ENCODE data around the gene ZSCAN16.

ZSCAN16 gene

GRCh38 chr6:28154357-28154756 lies 29.9 kb downstream of the ZSCAN16 start:
- peaks cover 76% of the 10 kb centered on the region for H3K36me3 ChIP-seq (ENCODE audit: control insufficient read depth, low read depth, low read length)
- H3K9ac ChIP-seq (ENCODE audit: low read length), result no peak overlapping the region
- no peak overlapping the region for H3K27ac ChIP-seq (ENCODE audit: low read length)
- H3K4me3 ChIP-seq (ENCODE audit: low read length), result no peak overlapping the region
- H3K4me1 ChIP-seq (ENCODE audit: control insufficient read depth, low read depth, low read length), result no peaks in the 10 kb centered on the region
- no peaks in the 10 kb centered on the region for H3K27me3 ChIP-seq (ENCODE audit: control insufficient read depth, insufficient read depth, low read length)
- no peaks in the 10 kb centered on the region for H3K9me3 ChIP-seq (ENCODE audit: control insufficient read depth, low read depth, low read length)

DNA sequence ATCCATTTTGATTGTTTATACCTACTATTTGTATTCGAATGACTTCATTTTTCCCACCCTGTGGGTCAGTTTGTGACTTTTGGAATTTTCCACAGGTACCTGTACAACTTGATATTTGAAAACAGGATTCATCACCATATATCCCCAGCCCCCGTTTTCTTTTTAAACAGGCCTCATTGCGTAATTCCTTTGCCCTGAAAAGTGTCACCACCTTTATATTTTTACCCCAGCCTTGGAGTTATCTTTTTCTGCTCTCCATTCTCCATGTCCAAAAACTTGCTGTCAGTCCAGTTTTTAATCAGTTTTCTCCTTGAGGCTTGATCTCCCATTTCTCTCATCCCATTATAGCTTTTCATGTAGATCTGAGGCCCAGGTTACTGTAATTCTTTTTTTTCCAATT lies 33.9 kb downstream of the ZSCAN16 start:
- Histone ChIP-seq H3K36me3 (ENCODE audit: control insufficient read depth, low read depth, low read length) (peaks cover 41% of the 10 kb centered on the region), H3K4me1 (ENCODE audit: control insufficient read depth, low read depth, low read length) (no peaks in the 10 kb centered on the region), H3K9ac (ENCODE audit: low read length) (no peak overlapping the region), H3K27me3 (ENCODE audit: control insufficient read depth, insufficient read depth, low read length) (peaks cover 13% of the 10 kb centered on the region), H3K9me3 (ENCODE audit: control insufficient read depth, low read depth, low read length) (no peaks in the 10 kb centered on the region), H3K4me3 (ENCODE audit: low read length) (no peak overlapping the region), H3K27ac (ENCODE audit: low read length) (no peak overlapping the region)

DNA sequence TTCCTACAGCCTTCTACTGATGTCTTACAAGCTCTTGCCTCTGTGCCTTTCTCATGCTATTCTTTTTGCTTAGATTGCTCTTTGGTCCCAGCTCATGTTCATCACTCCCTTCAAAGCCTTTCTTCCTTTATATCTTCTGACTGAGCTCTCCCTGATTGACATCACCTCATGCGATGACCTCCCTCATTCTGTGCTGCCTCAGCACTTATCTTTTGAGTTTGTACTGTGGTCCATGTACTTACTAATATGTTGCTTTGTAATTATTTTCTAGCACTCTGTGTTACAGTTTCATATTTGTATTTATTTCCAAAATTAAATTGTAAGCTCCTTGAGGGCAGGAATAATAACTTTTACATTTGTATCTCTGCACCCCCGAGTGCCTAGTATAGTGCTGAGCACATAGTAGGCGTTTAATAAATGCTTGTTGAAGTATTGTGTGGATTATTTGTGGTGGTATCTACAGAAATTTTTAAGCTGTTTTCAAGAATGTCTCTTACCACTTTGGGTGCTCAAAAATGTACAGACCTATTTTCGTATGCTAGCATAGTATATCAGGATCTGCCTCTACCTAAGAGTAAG lies 34.7 kb downstream of the ZSCAN16 start:
- H3K9ac ChIP-seq (ENCODE audit: low read length), result no peak overlapping the region
- H3K36me3 ChIP-seq (ENCODE audit: control insufficient read depth, low read depth, low read length), result peaks cover 33% of the 10 kb centered on the region
- H3K4me3 ChIP-seq (ENCODE audit: low read length), result no peak overlapping the region
- peaks cover 19% of the 10 kb centered on the region for H3K27me3 ChIP-seq (ENCODE audit: control insufficient read depth, insufficient read depth, low read length)
- no peaks in the 10 kb centered on the region for H3K4me1 ChIP-seq (ENCODE audit: control insufficient read depth, low read depth, low read length)
- H3K9me3 ChIP-seq (ENCODE audit: control insufficient read depth, low read depth, low read length), result no peaks in the 10 kb centered on the region
- no peak overlapping the region for H3K27ac ChIP-seq (ENCODE audit: low read length)

- Histone ChIP-seq H3K4me1 (ENCODE audit: control insufficient read depth, low read depth, low read length) (no peaks in the 10 kb centered on the region), H3K36me3 (ENCODE audit: control insufficient read depth, low read depth, low read length) (peaks cover 22% of the 10 kb centered on the region), H3K9ac (ENCODE audit: low read length) (no peak overlapping the region), H3K4me3 (ENCODE audit: low read length) (no peak overlapping the region), H3K27me3 (ENCODE audit: control insufficient read depth, insufficient read depth, low read length) (peaks cover 30% of the 10 kb centered on the region), H3K9me3 (ENCODE audit: control insufficient read depth, low read depth, low read length) (no peaks in the 10 kb centered on the region), H3K27ac (ENCODE audit: low read length) (no peak overlapping the region)
These were observed 35.8 kb downstream of the ZSCAN16 start for GRCh38 chr6:28160233-28160632.

DNA sequence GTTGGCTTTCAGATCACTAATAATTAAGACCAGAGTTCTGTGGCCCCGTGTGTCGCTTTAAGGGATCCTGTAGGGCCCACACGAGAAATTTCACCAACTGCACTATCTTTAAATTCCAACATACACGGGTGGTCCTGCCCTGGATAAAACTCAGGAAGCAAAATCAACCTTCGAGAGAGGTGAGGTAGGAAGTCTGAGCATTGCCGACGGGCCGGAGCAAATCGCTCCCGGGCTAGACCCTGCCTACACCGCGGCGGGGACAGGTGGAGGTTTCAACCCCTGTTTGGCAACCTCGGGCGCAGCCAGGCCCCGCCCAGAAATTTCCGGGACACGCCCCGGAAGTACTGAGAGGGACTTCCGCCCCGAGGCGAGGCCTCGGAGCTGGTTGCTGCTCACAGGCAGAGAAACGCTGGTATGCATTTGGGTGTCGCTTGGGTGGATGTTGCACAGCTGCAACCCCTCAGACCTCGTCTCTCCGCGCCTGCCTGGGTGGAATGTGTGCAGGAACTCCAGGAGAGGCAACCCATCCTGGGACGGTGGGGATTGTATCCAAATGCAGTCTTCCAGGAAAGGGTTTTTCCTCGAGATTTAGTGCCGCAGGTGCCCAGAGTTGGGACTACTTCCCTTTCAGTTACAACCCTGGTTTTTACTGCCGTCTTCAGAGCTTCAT lies 37.1 kb downstream of the ZSCAN16 start:
- Histone ChIP-seq H3K27ac (ENCODE audit: low read length) (no peak overlapping the region), H3K9ac (ENCODE audit: low read length) (peak overlapping the region; percentile 25), H3K4me1 (ENCODE audit: control insufficient read depth, low read depth, low read length) (no peaks in the 10 kb centered on the region), H3K4me3 (ENCODE audit: low read length) (peak overlapping the region; percentile 59), H3K27me3 (ENCODE audit: control insufficient read depth, insufficient read depth, low read length) (peaks cover 35% of the 10 kb centered on the region), H3K36me3 (ENCODE audit: control insufficient read depth, low read depth, low read length) (peaks cover 9% of the 10 kb centered on the region), H3K9me3 (ENCODE audit: control insufficient read depth, low read depth, low read length) (no peaks in the 10 kb centered on the region)

GRCh38 chr6:28165563-28165962 lies 41.2 kb downstream of the ZSCAN16 start:
- no peaks in the 10 kb centered on the region for H3K4me1 ChIP-seq (ENCODE audit: control insufficient read depth, low read depth, low read length)
- H3K36me3 ChIP-seq (ENCODE audit: control insufficient read depth, low read depth, low read length), result no peaks in the 10 kb centered on the region
- H3K27me3 ChIP-seq (ENCODE audit: control insufficient read depth, insufficient read depth, low read length), result peaks cover 44% of the 10 kb centered on the region
- H3K4me3 ChIP-seq (ENCODE audit: low read length), result no peak overlapping the region
- no peaks in the 10 kb centered on the region for H3K9me3 ChIP-seq (ENCODE audit: control insufficient read depth, low read depth, low read length)
- no peak overlapping the region for H3K27ac ChIP-seq (ENCODE audit: low read length)
- H3K9ac ChIP-seq (ENCODE audit: low read length), result no peak overlapping the region

DNA sequence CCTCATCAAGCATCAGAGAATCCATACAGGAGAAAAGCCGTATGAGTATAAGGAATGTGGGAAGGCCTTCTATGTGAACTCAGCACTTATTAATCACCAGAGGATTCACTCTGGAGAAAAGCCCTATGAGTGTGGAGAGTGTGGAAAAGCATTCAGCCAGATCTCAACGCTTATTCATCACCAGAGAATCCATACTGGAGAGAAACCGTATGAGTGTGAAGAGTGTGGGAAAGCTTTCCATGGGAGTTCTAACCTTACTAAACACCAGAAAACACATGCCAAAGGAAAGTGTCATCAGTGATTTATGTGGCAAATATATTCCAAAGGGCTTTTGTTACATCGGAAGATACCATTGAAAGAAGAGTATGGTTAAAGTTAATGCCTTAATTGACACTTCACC lies 42.7 kb downstream of the ZSCAN16 start:
- Histone ChIP-seq H3K27ac (ENCODE audit: low read length) (no peak overlapping the region), H3K4me1 (ENCODE audit: control insufficient read depth, low read depth, low read length) (no peaks in the 10 kb centered on the region), H3K9me3 (ENCODE audit: control insufficient read depth, low read depth, low read length) (no peaks in the 10 kb centered on the region), H3K36me3 (ENCODE audit: control insufficient read depth, low read depth, low read length) (no peaks in the 10 kb centered on the region), H3K4me3 (ENCODE audit: low read length) (no peak overlapping the region), H3K27me3 (ENCODE audit: control insufficient read depth, insufficient read depth, low read length) (peaks cover 43% of the 10 kb centered on the region), H3K9ac (ENCODE audit: low read length) (no peak overlapping the region)

GRCh38 chr6:28167926-28168325 lies 43.5 kb downstream of the ZSCAN16 start:
- Histone ChIP-seq H3K9me3 (ENCODE audit: control insufficient read depth, low read depth, low read length) (no peaks in the 10 kb centered on the region), H3K9ac (ENCODE audit: low read length) (no peak overlapping the region), H3K27ac (ENCODE audit: low read length) (no peak overlapping the region), H3K4me1 (ENCODE audit: control insufficient read depth, low read depth, low read length) (no peaks in the 10 kb centered on the region), H3K27me3 (ENCODE audit: control insufficient read depth, insufficient read depth, low read length) (peaks cover 35% of the 10 kb centered on the region), H3K4me3 (ENCODE audit: low read length) (no peak overlapping the region), H3K36me3 (ENCODE audit: control insufficient read depth, low read depth, low read length) (no peaks in the 10 kb centered on the region)

DNA sequence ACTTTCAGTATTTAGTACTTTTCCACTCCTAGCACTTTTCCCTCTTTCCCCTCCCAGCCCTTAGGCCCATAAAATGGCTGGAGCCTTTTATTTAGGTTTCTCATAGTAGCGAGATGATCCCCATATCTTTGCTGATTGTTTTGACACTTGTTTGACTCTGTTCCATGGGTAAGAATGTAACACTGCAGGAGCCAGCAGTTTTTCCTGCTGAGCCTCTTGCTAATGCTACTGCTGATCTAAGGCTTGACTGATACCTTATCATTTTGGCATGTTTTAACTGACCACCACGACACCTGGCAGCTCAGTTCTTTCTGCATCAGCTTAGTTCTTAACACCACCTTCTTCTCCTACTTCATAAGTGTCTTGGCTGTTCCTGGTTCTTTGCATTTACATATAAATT lies 46.9 kb downstream of the ZSCAN16 start:
- Histone ChIP-seq H3K4me3 (ENCODE audit: low read length) (no peak overlapping the region), H3K9ac (ENCODE audit: low read length) (no peak overlapping the region)

DNA sequence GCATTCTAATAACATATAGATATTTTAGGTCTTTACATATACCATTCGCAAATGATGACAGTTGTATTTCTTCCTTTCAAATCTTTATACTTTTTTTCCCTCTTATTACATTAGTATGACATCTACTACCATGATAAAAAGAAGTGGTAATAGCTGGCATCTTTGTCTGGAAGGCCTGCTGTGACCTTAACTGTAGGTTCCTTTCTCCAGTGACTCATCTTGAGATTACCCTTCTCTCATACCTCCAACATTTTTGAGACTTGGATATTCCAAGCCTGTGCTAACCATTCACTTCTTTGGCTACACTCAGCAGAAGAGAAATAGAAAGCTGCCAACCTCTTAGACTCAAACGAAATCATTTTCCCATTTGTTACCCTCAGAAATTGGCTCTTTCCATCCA lies 47.6 kb downstream of the ZSCAN16 start:
- Histone ChIP-seq H3K4me3 (ENCODE audit: low read length) (no peak overlapping the region), H3K27ac (ENCODE audit: low read length) (no peak overlapping the region), H3K9me3 (ENCODE audit: control insufficient read depth, low read depth, low read length) (no peaks in the 10 kb centered on the region), H3K27me3 (ENCODE audit: control insufficient read depth, insufficient read depth, low read length) (peaks cover 17% of the 10 kb centered on the region), H3K4me1 (ENCODE audit: control insufficient read depth, low read depth, low read length) (no peaks in the 10 kb centered on the region), H3K36me3 (ENCODE audit: control insufficient read depth, low read depth, low read length) (no peaks in the 10 kb centered on the region), H3K9ac (ENCODE audit: low read length) (no peak overlapping the region)

More for the DNA sequence above, 46.9 kb downstream of the ZSCAN16 start:
- no peaks in the 10 kb centered on the region for H3K9me3 ChIP-seq (ENCODE audit: control insufficient read depth, low read depth, low read length)
- no peaks in the 10 kb centered on the region for H3K36me3 ChIP-seq (ENCODE audit: control insufficient read depth, low read depth, low read length)
- no peaks in the 10 kb centered on the region for H3K4me1 ChIP-seq (ENCODE audit: control insufficient read depth, low read depth, low read length)
- H3K27me3 ChIP-seq (ENCODE audit: control insufficient read depth, insufficient read depth, low read length), result peaks cover 17% of the 10 kb centered on the region
- no peak overlapping the region for H3K27ac ChIP-seq (ENCODE audit: low read length)

DNA sequence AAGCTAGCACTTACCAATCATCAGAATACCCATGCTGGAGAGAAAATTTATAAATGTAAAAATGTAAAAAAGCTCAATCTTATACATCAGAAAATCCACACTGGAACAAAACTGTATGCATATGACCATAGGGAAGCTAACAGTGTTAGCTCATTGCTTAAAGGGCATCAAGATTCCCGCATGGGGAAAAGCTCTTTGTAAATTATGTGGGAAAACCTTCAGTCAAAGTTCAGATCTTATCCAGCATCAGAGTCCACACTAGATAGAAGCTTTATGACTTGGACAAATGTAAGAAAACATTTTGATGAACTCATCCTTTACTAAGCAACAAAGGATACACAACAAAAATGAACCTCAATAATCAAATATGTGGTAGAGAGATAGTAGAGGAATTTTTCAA lies 52.0 kb downstream of the ZSCAN16 start:
- Histone ChIP-seq H3K27ac (ENCODE audit: low read length) (no peak overlapping the region), H3K36me3 (ENCODE audit: control insufficient read depth, low read depth, low read length) (no peaks in the 10 kb centered on the region), H3K9me3 (ENCODE audit: control insufficient read depth, low read depth, low read length) (no peaks in the 10 kb centered on the region), H3K27me3 (ENCODE audit: control insufficient read depth, insufficient read depth, low read length) (peaks cover 8% of the 10 kb centered on the region), H3K9ac (ENCODE audit: low read length) (no peak overlapping the region), H3K4me1 (ENCODE audit: control insufficient read depth, low read depth, low read length) (no peaks in the 10 kb centered on the region), H3K4me3 (ENCODE audit: low read length) (no peak overlapping the region)

All from iPS-18a (cell line).